ENCODE measurements around the gene F8.
A peak's percentile ranks its signal among the peaks of the same experiment; 100 is the strongest.

The F8 gene

GRCh38 chrX:154812341-154813101 is 210.0 kb downstream of the F8 start:
- DNase-seq: no peak

GRCh38 chrX:154809939-154810665 is 212.4 kb downstream of the F8 start:
- DNase-seq: no peak

GRCh38 chrX:154806837-154807501 is 215.6 kb downstream of the F8 start:
- no peak for DNase-seq

- no peak for DNase-seq
Measured at GRCh38 chrX:154805696-154806091, 216.8 kb downstream of the F8 start.

DNA sequence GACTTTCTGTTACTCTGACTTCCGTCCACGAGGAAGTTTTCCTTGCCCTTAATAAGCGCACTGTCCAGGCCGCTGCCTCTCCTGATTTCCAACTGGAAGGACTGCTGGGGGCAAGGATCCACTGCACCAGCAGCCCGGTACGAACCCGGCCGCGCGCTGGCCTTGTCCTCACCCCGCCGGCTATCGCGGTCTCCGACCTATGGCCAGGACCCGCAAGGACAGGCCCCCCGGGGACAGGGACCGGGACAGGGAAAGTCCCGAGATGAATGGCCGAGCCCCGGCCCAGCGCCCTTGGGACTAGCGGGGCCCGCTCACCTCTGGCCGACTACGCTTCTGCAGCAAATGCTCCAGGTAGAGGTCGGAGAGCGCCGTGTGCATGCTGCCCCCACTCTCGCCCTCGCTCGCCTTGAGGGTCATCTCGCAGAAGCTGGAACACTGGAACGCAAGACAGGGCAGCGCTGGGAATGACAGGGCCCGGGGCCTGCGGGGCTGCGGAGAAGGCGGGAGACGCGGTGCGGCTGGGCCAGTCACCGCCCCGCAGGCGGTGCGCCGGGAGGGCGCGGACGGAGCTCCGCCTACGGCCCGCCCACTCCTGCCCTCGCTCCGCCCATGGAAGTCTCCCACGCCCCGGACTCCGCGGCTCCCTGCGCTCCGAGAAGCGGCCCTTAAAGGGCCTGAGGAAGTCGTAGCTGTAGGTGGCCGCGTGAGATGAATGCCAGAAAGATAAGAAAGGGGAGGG is 217.4 kb downstream of the F8 start, which contains the start of gene MPP1:
Gene MPP1 (minus strand): TSS at position 529 of the 739 bp plus-strand sequence. CDS start 112 bp downstream, at position 417.
- DNase-seq: peak; percentile 56 to 80 (median 66)

- DNase-seq: no peak
Measured at GRCh38 chrX:154804261-154804956, 218.1 kb downstream of the F8 start.

- DNase-seq: no peak
Measured at GRCh38 chrX:154802947-154803346, 219.6 kb downstream of the F8 start.

- no peak for DNase-seq
Measured at GRCh38 chrX:154800478-154801210, 221.9 kb downstream of the F8 start.

- DNase-seq: no peak
Measured at GRCh38 chrX:154799556-154800348, 222.8 kb downstream of the F8 start.

DNA sequence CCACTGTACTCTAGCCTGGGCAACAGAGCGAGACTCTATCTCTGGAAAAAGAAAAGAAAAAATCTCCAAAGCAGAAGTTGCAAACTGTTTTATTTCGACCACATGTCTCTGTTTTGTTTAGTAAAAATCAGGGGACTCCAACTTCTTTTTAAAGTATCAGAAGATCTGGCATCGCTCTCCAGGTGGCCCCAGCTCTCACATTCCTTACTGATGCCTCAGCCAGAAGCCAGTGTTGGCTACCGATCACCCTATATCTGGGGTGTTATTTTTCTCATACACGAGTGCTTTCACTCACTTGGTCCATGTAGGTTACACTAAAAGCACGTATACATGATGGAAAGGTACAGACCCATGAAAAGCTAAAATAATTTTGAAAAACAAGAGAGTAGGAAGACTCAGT is 225.5 kb downstream of the F8 start:
- no peak for DNase-seq

GRCh38 chrX:154795016-154795415 is 227.5 kb downstream of the F8 start:
- DNase-seq: no peak

DNA sequence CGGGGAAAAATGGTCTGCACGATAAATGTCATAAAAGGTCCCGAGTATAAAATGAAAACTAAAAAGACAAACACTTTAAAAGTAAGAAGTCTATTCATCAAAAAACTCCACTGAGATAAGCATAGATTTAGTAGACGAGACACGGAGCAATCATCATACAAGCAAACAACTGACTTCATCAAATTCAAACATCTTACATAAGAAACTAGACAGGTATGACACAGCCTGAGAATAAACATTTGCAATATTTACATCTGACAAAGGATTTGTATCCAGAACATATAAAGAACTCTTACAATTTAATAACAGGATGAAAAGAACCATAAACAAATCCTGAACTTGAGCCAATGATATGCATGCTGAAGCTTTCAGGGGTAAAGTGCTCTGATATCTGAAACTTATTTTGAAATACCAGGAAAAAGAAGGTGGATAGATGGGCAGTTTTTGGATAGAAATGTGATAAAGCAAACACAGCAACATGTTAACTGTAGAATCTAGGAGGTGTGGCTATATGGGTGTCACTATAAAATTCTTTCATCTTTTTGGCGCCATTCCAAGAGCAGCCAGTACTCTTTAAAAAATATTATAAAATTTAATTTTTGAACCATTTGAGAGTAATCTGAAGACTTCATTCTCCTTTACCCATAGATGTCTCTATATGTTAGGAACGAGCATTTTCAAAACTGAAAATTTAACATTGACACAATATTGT is 229.3 kb downstream of the F8 start:
- DNase-seq: no peak

- no peak for DNase-seq
Measured at GRCh38 chrX:154791939-154792338, 230.6 kb downstream of the F8 start.

DNA sequence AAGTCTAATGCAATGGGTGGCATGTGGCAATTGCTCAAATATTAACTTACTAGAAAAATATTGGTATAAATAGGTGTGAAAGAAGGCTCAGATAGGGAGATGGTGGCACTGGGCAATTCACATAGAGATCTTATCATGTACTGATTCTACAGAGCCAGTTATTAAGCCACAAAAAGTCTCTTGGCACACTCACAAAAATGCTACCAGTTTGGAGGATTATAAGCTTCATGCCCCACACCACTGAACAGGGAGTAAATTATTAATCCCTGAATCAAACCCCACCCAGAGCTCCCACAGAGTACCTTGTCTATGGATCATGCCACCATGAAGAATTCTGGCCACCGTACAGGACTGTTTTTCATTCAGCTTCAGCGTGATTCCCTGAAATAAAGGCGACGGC is 231.1 kb downstream of the F8 start:
- no peak for DNase-seq

All from T-helper 1 cell (primary cell).